HG02973 (cell line): Measurements from ENCODE around the gene MAF.

Source experiments
- ATAC-seq: cut with Tn5 transposase; IDR thresholded peaks from one replicate; pipeline ENCODE4 v1.9.1; 2021; ENCODE audit warnings: moderate library complexity; ENCODE audit not compliant: unreplicated experiment

MAF gene

DNA sequence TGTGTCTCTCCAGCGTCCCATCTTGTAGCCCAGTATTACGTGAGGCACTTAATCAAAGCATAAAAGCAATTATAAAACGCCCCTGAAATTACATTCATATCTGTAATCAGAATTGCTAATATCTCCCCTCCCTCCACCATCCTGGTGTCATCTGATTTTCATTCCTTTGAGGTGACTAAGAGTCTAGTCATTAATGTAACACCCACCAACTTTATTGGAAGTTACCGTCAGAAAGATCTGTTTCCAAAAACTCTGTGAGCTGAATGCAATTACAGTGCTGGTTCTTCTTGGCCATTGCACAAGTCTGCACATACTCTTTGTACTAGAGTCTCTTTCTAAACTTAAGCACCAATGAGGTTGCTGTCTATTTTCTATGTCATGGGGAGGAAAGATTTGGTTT, 12.5 kb upstream of the MAF start:
- ATAC-seq = no peak

DNA sequence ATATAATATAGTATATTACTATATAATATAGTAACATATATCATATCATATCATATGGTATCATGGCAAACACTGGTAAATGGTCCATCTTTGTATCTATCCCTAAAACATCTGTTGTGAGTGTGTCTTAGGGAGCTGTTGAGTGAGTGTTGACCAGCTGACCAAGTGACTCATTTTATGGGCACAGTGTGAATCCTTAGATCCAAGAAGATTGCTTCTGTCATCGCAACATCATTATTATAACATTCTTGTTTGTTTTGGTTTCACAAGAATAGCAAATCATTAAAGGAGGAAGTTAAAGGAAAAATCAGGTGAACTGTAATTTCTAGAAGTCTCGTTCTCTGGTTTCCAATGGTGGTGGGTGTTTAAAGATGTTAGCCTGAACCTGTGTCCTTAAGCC, 11.7 kb upstream of the MAF start:
- ATAC-seq = no peak

DNA sequence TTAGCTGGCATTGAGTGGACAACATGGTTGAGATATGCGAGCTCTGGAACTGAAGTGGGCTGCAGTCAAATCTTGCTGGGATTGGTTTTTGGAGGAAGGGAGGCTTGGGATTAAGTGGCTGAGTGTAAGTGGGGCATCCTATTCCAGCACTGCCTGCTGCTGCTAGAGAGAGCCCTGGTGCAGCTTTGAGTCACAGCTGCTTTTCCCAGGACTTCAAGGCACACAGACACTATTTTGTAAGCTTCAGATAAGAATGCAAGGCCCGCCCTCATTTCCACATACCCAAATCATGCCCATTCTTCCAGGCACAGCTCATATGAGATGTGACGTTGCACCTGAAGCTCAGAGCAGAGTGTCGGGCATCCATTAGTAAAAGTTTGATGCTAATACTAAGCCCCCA, 10.2 kb upstream of the MAF start:
- no peak for ATAC-seq

DNA sequence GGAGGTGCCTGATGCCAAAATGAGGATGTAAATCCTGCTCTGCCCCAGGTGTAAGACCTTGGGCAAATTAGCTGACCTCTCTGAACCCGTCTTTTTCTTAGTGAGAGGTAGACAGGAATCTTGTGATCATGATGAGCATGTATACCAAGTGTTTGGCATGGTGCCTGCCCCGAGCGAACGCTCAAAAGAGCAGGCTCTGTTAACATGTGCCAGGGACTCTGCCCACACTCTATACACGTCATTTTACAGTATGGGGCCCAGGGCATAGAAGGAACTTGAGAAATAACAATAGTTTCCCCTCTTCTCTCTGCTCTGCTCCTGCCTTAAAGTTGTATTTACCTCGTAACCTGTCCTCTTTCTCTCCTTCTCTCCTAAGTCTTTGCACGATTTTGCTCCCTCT, 9.3 kb upstream of the MAF start:
- ATAC-seq = no peak

DNA sequence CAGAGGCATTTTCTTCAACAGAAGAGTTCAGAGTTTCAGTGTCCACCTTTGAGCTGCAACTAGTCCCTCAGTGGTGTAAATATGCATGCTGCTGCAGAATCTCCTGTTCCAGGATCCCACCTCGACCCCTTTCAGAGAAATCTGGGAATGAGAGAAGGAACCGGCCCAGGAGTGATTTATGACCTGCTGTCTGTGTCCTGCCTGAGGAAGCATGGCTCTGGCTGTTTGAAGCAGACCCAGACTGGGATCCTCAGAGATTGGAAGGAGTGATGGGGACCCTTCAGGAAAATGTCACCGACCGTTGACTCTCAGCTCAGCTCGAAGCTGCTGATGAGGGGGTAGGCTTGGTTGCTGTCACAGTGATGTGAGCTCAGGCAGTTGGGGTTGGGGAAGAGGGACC, 8.4 kb upstream of the MAF start:
- no peak for ATAC-seq

DNA sequence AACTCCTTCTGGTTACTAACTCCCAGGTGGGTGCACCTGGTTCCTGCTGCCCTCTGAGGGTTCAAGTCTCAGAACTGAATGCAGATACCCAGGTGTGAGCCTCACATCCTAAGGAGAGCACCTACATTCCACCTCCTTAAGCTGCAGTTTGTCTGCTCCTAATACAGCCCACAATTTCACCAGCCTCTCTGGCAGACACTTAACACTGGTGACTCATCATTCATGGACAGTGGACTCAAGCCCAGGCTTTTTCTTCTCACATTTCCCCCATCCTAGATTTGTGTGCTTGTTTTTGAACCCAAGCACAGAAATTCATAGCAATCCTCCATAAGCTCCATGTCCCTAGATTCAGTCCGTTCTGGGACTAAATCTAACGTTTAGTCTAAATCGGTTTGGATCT, 7.0 kb upstream of the MAF start:
- no peak for ATAC-seq

DNA sequence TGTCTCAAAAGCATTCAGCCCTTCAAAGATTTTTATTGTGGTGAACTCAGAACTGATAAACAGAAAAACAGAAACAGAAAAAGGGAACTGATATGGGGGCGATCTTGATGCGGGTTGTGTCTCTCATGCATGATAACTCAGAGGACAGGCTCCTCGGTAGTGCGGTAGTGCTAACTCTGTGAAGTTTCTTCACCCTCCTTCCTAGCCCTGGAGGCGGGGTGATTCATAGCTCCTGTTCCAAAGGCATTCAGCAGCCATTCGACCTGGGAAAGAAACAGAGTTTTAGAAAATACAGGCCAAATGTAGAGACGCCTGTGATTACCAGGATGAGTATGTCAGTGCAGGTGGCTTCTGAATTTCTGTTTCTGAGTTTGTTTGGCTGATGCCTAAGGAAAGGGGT, 5.5 kb upstream of the MAF start:
- peak; percentile 69 for ATAC-seq

DNA sequence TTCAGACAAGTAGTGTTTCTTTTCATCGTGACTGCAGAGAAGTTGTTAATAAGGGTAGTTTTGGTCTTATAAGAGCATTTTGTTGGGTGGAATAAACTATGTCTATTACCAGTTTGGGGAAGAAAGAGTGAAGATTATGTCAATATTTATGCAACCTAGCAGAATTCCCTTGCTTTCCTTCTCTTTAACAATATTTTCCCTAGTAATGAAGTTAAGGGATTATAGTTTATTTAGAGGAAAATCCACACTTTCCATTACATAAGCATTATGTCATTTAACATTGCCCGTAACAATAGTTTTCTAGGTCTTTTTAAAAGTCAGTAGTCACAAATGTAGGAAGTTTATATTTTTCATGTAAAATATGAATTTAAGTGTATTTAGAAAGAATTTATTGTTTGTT, 2.5 kb upstream of the MAF start:
- ATAC-seq = no peak

DNA sequence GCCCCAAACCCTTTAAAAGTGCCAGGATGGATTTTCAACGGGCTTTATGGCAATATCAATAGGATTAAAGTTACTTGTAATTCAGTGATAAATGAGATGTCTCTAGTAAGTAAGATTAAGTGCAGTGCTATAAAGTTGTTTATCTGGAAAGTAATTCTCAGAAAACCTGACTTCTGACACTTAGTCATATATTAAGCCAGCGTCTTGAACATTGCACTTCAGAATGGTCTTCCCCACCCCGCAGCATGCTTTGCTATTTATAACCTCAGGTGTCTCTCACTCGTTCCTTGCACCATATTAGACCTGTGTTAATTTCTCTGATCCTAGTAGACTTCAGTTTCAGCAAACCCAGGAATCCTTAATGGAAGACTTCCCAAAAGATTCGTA, 2.1 kb upstream of the MAF start:
- no peak for ATAC-seq

DNA sequence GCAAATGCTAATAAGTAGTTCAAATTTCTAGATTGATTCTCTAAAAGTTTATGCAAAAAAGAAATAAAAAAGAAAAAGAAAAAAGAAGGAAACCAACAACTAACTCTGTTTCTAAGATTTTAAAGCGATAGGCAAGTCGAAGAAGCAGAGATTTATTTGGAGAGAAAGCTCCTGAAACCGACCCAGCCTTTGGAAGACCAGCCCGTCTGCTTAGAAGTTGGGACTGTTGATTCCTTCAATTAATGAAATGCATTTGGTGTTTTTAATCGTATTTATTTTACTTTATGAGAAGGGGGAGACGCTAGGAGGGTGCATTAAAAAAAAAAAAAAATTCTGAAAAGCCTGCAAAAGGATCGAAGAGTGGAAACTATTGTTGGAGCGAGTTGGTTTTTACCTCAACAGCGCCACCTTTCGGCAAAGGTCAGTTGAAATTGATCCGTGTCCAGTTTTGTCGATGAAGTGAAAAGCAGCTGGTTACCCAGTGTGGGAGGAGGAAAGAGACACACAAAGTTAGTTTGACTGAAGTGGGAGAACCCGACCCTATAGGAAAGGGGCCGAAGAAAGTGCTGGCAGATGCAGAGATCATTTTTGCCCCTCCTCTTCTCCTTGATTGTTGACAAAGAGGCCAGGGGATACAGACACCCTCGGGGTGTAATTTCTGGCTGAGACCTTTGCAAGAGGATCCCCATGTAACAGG, 1.5 kb upstream of the MAF start:
- ATAC-seq = no peak

DNA sequence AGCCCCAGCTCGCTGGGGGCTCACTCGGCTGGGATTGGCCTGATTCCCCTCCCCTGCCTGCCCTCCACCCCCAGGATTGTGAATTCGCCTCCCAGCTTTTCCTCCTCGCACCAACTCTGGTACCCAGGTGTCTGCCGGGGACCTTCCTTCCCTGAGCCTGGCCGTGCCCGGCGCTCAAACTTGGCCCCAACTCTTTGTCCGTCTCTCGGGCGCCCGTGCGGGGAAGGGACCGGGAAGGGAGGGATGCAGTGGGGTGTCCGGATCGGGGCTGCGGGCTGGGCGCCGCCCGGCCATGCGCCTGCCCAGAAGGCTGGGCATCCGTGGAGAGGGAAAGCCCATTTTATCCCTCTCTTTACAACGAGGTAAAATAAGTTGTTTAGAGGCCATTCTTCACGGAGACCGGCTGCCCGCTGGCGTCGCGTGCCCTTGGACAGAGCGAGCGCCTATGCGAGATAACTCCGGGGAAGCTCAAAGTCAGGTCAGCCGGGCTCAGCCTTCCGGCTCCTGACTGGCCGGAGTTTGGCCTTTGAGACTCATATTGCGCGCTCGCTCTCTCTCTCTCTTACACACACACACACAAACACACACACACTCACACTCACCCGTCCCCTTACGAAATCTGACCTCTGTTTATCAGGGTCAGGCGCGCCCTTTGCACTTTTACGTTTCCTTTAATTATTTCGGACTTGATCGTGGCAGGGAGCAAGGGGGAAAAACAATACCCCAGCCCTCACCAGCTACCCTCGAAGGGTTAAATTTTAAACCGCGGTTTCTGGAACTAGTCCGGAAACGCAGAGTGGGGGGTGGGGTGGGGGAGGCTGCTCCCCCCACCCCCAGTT, 774 bp upstream of the MAF start:
- no peak for ATAC-seq

DNA sequence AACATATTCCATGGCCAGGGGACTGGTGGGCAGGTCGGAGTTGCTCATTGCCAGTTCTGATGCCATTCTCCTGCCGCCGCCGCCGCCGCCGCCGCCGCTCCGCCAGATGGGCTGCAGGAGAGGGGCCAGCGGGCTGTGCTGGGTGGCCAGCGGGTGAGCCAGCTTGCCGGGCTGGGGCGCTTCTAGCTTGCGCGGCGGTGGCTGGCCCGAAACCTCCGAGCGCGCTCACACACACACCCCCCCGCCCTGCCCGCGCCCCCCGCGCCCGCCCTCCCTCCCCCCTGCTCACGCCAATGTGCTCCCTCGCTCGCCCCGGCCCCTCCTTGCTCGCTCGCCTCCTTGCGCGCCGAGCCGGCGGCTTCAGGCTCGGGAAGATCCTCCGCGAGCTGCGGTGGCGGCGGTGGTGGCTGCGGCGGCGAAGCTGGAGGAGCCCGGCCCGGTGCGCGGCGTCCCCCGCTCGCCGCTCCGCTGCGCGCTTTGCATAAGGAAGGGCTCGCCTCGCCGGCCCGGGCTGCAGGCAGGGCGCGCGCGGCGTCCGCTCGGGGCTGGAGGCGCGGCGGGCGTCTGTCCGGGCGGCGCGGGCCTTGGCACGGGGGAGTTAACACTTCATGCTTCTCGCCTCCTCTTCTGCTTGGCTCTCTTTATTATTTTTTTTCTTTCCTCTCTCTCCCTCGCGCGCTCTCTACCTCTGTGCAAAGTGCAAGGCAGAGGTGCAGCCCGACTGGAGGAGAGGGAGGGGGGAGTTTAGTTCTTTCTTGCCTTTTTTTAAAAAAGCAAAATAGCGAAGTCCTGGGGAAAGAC, 500 bp downstream of the MAF start:
- ATAC-seq = no peak

DNA sequence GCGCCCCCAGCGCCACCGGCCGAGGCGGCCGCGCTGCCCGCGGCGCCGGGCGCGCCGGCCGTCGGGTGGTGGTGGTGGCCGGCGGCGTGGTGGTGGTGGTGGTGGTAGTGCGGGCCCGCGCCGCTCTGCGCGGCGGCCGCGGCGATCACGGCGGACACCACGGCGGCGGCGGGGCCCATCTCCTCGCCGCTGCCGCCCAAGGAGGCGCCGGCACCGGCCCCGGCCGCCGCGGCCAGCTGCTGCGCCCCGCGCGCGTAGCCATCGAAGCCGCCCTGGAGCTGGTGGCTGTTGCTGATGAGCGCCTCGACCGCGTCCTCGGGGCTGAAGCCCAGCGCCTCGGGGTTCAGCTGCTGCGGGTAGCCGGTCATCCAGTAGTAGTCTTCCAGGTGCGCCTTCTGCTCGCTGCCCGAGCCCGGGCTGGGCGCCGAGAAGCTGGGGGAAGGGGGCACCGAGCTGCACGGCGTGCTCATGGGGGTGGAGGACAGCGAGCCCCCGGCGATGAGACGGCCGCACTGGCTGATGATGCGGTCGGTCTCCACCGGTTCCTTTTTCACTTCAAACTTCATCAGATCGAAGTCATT, 1.2 kb downstream of the MAF start:
- no peak for ATAC-seq

DNA sequence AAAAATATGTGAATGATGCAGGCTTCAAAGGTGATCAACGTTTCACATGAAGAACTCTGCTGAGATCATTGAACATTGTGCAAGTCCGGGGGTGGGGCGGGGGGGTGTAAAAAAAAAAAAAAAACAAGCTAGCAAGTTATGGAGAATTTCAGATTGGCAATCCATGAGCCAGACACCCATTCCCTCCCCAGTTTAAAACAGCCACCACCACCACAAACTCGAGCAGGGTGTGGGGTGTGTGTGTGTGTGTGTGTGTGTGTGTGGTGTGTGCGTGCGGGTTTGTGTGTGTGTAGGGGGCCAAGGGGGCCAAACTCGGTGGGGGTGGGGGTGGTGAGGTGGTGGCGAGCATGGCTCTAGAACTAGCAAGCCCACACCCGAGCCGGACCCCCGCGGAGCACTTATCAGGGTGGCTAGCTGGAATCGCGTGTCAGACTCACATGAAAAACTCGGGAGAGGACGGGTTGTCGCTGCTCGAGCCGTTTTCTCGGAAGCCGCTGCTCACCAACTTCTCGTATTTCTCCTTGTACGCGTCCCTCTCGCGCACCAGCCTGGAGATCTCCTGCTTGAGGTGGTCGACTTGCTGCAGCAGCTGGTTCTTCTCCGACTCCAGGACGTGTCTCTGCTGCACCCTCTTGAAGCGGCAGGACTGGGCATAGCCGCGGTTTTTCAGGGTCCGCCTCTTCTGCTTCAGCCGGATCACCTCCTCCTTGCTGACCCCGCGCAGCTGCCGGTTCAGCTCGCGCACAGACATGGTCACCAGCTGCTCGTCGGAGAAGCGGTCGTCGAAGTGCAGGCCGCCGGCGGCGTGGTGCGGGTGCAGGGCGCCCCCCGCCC, 2.0 kb downstream of the MAF start:
- ATAC-seq = no peak

DNA sequence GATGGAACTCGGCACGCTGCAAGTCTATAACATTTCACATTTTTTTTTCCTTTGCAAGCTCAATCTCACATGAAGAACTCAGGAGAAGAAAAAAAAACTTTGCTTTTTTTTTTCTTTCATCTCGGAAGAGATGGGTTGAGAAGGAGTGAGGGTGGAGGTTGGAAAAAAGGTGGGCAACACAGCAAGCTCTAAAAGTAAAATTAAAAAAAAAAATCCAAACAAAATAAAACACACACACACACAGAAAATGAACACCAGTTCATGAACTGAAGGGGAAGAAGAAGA, 2.5 kb downstream of the MAF start:
- ATAC-seq = no peak

DNA sequence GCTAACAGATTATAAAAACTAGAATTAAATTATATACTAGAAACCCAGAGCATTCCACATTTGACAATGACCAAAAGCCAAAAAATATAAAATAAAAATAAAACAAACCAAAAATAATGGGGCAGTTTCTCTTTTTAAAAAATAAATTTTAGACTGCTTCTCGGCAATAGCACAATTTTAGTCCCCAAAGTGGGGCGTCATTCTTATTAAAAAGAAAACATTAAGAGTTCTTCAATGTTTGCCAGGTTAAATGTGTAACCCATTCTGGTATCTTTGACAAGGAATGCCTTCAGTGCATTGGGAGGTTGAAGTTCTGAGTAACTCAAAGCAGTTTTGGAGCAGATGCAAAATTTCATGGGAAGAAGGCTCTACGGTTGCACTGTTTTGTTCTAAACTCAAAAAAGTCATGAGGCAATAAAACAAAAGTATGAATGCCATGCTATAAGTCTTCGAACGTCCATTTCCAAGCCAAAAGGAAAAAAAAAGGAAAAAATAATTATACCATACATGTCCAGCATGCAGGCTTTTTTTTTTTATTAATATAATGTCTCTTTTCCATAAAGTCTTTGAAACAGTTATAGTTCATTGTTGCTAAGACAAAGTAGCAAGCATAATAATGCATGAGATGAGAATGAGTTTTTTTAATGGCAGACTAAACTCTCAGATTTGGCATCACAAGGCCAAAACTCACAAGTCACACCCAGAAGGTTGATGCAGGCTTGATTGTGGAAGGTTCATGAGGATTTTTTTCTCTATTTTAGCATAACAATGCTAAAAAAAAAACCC, 3.1 kb downstream of the MAF start:
- no peak for ATAC-seq

DNA sequence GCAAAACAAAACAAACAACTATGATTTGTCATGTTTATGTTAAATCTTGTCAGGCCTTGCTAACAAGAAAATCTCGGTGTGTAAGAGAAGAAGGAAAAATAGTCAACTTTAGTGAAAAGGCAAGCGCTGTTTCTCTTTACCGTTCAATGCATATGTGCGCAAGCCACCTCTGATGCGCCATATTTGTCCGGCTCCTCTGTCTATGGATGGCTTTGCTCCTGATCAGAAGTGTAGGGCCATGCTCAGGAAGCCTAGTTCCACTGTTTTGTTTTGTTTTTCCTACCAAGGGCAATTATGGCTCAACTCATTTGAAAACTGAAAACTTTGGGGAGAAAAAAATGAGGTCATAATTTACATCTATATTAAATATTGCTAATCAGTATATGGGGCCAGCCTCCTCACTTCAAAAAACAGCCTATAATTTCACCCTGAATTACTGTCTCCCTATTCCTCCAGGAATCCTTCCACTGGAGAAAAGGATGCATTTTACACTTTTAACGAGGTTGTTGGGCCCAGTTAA, 4.5 kb downstream of the MAF start:
- no peak for ATAC-seq

DNA sequence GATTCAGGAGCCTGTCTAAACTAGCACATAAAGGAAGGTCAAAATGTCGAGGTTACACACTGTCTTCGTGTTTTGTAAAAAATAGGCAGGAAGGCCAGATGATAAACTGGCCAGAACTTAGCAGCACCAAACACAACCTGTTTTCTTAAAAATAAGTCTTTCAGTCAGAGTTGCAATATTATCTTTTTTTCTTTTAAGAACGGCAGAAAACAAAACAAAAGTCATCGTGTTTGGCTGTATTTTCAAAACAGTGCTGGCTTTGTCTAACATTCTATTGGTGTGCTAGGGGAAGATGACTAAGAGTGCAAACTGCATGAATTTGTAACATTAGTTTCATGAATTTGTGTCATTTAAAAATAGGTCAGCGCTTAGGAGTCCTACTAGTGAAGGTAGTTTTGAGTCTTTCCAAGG, 5.3 kb downstream of the MAF start:
- no peak for ATAC-seq

DNA sequence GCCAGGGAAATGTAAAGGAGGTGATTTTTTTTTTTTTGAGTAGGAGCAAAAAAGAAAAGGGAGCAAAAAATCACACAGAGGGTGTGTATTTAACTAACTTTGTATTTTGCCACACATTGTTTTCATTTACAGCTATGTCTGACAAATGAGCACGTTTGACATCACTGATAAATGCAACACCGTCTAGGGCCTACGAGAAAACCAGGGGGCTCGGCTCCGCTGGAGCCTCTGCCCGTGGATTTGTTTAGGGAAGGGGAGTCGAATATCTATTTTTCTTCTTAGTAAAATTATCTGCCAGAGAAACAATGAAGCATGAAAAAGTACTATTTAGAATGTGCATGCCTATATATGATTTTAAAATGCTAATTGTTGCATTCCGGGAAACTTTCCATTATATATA, 6.8 kb downstream of the MAF start:
- ATAC-seq = no peak

DNA sequence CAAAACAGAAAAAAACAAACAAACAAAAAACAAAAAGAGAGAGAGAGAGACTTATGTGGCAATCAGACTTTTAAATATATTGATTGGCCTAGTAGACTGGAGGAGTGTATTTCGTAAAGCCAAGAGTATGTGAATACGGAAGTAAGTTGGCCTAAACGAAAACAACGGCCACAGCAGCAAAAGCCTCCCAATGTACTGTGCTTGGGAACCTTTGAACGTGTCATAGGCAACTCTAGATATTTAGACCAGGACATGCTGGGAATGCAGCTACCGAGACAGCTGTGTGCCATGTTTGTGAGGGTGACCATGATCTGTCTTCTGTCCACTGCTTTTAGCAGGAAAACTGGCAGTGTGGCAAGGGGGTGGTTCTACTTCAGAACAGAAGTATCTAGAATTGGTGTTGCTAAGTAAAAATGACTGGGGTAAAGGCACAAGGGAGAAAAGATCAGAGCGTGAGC, 7.4 kb downstream of the MAF start:
- ATAC-seq = no peak
